Neural cell (in vitro differentiated cells): ENCODE measurements around the gene SLC12A1. TPM values are rescaled to one million over a fixed set of nuclear protein-coding genes. Genes with fewer than 3 reads are reported as not detected.

Source experiments
- H2AFZ ChIP-seq: fragments of 200-600, 300-800 bp; sonication (generic), shearing (Covaris generic); 2 replicates; pipeline ENCODE4 v1.6.0; 2014; ENCODE audit warnings: low read depth, mild to moderate bottlenecking, antibody characterized with exemption, low read length, moderate library complexity
- H3F3A ChIP-seq: fragments of 200-600 bp; shearing (Covaris generic); 2 replicates; pipeline ENCODE4 v1.6.1; 2016; ENCODE audit warnings: mild to moderate bottlenecking, moderate library complexity, mixed read lengths, antibody characterized with exemption, low read length; ENCODE audit not compliant: insufficient read depth, poor library complexity, severe bottlenecking
- H3K27ac ChIP-seq: fragments of 200-600, 300-800 bp; sonication (generic), shearing (Covaris generic); 2 replicates; pipeline ENCODE4 v1.5.1; 2014; ENCODE audit warnings: mild to moderate bottlenecking, low read length, moderate library complexity
- H3K27me3 ChIP-seq: fragments of 300-800, 200-600 bp; sonication (generic), shearing (Covaris generic); 2 replicates; pipeline ENCODE4 v1.6.0; 2014; ENCODE audit warnings: mild to moderate bottlenecking, low read depth, low read length, moderate library complexity; ENCODE audit not compliant: insufficient read depth
- H3K36me3 ChIP-seq: fragments of 300-800, 200-600 bp; sonication (generic), shearing (Covaris generic); 2 replicates; pipeline ENCODE4 v1.5.1; 2014; ENCODE audit warnings: mild to moderate bottlenecking, antibody characterized with exemption, low read length, moderate library complexity; ENCODE audit not compliant: insufficient read depth
- H3K4me2 ChIP-seq: fragments of 300-800, 200-600 bp; sonication (generic), shearing (Covaris generic); 2 replicates; pipeline ENCODE4 v1.6.0; 2014; ENCODE audit warnings: mild to moderate bottlenecking, low read length
- H3K4me3 ChIP-seq: fragments of 300-800, 200-600 bp; sonication (generic), shearing (Covaris generic); 2 replicates; pipeline ENCODE4 v1.5.1; 2014; ENCODE audit warnings: mild to moderate bottlenecking, low read length, moderate library complexity
- H3K79me2 ChIP-seq: fragments of 200-600 bp; shearing (Covaris generic); replicated peaks from 2 replicates; pipeline ENCODE4 v1.6.0; 2014; ENCODE audit warnings: mild to moderate bottlenecking, low read length, moderate library complexity; ENCODE audit not compliant: insufficient read depth
- H3K9ac ChIP-seq: fragments of 300-800, 200-600 bp; sonication (generic), shearing (Covaris generic); 2 replicates; pipeline ENCODE4 v1.6.1; 2016; ENCODE audit warnings: mild to moderate bottlenecking, low read length, mixed read lengths
- H3K9me2 ChIP-seq: fragments of 200-600 bp; shearing (Covaris generic); 2 replicates; pipeline ENCODE4 v1.6.1; 2016; ENCODE audit warnings: mild to moderate bottlenecking, low read length, mixed read lengths; ENCODE audit not compliant: insufficient read depth
- H3K9me3 ChIP-seq: fragments of 200-600, 300-800 bp; sonication (generic), shearing (Covaris generic); 2 replicates; pipeline ENCODE4 v1.6.1; 2016; ENCODE audit warnings: mild to moderate bottlenecking, mixed run types, low read length, moderate library complexity, mixed read lengths
- H4K20me1 ChIP-seq: fragments of 200-600 bp; shearing (Covaris generic); 2 replicates; pipeline ENCODE4 v1.6.1; 2016; ENCODE audit warnings: mild to moderate bottlenecking, mixed run types; ENCODE audit not compliant: insufficient read depth
- CTCF ChIP-seq: fragments of 450-650 bp; IDR thresholded peaks from 2 replicates; pipeline ENCODE4 v1.5.1; 2014; ENCODE audit warnings: antibody characterized with exemption, mild to moderate bottlenecking, moderate library complexity; ENCODE audit not compliant: poor library complexity, severe bottlenecking
- EP300 ChIP-seq: fragments of 450-650 bp; conservative IDR thresholded peaks from 2 replicates; pipeline ENCODE4 v1.6.1; 2014; ENCODE audit warnings: antibody characterized with exemption, mild to moderate bottlenecking, moderate library complexity; ENCODE audit not compliant: poor library complexity, severe bottlenecking
- EZH2 ChIP-seq: fragments of 200-600, 300-800 bp; shearing (Covaris generic), sonication (generic); IDR thresholded peaks from 2 replicates; pipeline ENCODE4 v1.6.1; 2014; ENCODE audit warnings: antibody characterized with exemption, low read length, borderline replicate concordance, mild to moderate bottlenecking; ENCODE audit not compliant: insufficient read depth, poor library complexity, severe bottlenecking
- MXI1 ChIP-seq: fragments of 450-650 bp; conservative IDR thresholded peaks from 2 replicates; pipeline ENCODE4 v1.6.1; 2014; ENCODE audit warnings: antibody characterized with exemption, mild to moderate bottlenecking; ENCODE audit not compliant: poor library complexity, severe bottlenecking
- POLR2AphosphoS5 ChIP-seq: IDR thresholded peaks from 2 replicates; pipeline ENCODE4 v1.6.1; 2012
- RAD21 ChIP-seq: fragments of 450-650 bp; conservative IDR thresholded peaks from 2 replicates; pipeline ENCODE4 v1.6.1; 2014; ENCODE audit warnings: antibody characterized with exemption, mild to moderate bottlenecking, moderate library complexity
- SMC3 ChIP-seq: fragments of 450-650 bp; conservative IDR thresholded peaks from 2 replicates; pipeline ENCODE4 v1.6.1; 2014; ENCODE audit warnings: antibody characterized with exemption, mild to moderate bottlenecking, moderate library complexity; ENCODE audit not compliant: poor library complexity
- TAF1 ChIP-seq: IDR thresholded peaks from 2 replicates; pipeline ENCODE4 v1.6.1; 2012; ENCODE audit warnings: low read depth
- polyA plus RNA-seq: library from polyadenylated mRNA; depleted of rRNA; stranded (reverse); fragments of >200 nt; gene quantifications from 2 replicates; pipeline ENCODE4 v1.2.3, GENCODE V29; 2014
- TF ChIP-seq, protein P1 (sequence below): IDR thresholded peaks from 2 replicates; pipeline ENCODE4 v1.6.1; 2012; ENCODE audit warnings: borderline replicate concordance

Gene SLC12A1
- polyA plus RNA-seq, 1 donor from 2014 or later: 0.67 TPM

DNA sequence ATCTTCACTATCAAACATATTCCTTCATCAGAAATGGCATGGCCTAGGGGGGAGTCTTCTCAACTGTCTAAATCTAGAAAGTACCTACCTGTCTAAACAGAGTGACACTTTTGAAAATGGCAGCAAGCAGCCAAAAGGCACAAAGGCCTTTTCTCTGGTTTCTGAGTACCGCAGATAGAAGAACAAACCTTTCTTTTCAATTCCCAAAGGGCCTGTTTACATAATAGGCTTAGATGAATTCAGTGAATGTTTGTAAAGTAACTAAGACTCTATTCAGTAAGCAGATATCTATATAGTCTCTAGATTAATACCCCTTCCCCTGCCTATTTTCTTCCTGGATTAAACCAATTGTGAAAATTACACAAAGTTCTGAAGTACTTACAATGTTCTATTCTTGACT is 35.1 kb upstream of the SLC12A1 start:
- Histone ChIP-seq H3K27me3 (no peaks in the 10 kb centered on the region), H2AFZ (no peak overlapping the region)

DNA sequence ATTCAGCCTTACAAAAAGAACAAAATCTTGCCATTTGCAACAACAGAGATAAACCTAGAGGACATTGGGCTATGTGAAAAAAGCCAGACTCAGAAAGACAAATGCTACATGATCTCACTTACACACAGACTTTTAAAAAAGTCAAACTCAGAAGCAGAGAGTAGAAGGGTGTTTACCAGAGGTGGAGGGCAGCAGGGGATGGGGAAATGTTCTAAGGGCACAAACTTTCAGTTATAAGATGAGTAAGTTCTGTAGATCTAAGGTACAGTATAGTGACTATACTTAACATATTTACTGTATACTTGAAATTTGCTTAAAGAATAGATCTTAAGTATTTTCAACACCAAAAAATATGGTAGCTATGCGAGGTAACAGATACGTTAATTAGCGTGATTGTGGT is 31.0 kb upstream of the SLC12A1 start:
- Histone ChIP-seq H3K4me2 (no peak overlapping the region), H3K27ac (no peak overlapping the region), H3K27me3 (no peaks in the 10 kb centered on the region), H2AFZ (no peak overlapping the region), H3K4me3 (peak overlapping the region; percentile 82), H3K9me2 (no peaks in the 10 kb centered on the region), H3F3A (peaks cover 18% of the 10 kb centered on the region), H3K9ac (no peak overlapping the region), H3K9me3 (no peaks in the 10 kb centered on the region), H3K36me3 (no peaks in the 10 kb centered on the region), H4K20me1 (no peaks in the 10 kb centered on the region), H3K79me2 (peaks cover 74% of the 10 kb centered on the region)
- TF ChIP-seq MXI1: no peak
- no peak for TF ChIP-seq SMC3
- no peak for TF ChIP-seq EP300
- TF ChIP-seq POLR2AphosphoS5: no peak
- TF ChIP-seq, protein P1, sequence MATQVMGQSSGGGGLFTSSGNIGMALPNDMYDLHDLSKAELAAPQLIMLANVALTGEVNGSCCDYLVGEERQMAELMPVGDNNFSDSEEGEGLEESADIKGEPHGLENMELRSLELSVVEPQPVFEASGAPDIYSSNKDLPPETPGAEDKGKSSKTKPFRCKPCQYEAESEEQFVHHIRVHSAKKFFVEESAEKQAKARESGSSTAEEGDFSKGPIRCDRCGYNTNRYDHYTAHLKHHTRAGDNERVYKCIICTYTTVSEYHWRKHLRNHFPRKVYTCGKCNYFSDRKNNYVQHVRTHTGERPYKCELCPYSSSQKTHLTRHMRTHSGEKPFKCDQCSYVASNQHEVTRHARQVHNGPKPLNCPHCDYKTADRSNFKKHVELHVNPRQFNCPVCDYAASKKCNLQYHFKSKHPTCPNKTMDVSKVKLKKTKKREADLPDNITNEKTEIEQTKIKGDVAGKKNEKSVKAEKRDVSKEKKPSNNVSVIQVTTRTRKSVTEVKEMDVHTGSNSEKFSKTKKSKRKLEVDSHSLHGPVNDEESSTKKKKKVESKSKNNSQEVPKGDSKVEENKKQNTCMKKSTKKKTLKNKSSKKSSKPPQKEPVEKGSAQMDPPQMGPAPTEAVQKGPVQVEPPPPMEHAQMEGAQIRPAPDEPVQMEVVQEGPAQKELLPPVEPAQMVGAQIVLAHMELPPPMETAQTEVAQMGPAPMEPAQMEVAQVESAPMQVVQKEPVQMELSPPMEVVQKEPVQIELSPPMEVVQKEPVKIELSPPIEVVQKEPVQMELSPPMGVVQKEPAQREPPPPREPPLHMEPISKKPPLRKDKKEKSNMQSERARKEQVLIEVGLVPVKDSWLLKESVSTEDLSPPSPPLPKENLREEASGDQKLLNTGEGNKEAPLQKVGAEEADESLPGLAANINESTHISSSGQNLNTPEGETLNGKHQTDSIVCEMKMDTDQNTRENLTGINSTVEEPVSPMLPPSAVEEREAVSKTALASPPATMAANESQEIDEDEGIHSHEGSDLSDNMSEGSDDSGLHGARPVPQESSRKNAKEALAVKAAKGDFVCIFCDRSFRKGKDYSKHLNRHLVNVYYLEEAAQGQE: no peak
- TF ChIP-seq TAF1: no peak
- TF ChIP-seq EZH2: no peak
- no peak for TF ChIP-seq RAD21
- no peak for TF ChIP-seq CTCF

More for the DNA sequence above, 35.1 kb upstream of the SLC12A1 start:
- Histone ChIP-seq H3F3A (no peaks in the 10 kb centered on the region), H3K9me3 (no peaks in the 10 kb centered on the region), H3K27ac (no peak overlapping the region), H3K79me2 (peaks cover 95% of the 10 kb centered on the region), H3K9me2 (no peaks in the 10 kb centered on the region), H3K4me3 (no peak overlapping the region), H3K36me3 (no peaks in the 10 kb centered on the region), H3K4me2 (no peak overlapping the region), H4K20me1 (no peaks in the 10 kb centered on the region), H3K9ac (no peak overlapping the region)
- TF ChIP-seq SMC3: no peak

GRCh38 chr15:48176112-48176511 is 30.0 kb upstream of the SLC12A1 start:
- H3K27ac ChIP-seq: peak overlapping the region; percentile 98
- H2AFZ ChIP-seq: no peak overlapping the region
- peaks cover 18% of the 10 kb centered on the region for H3F3A ChIP-seq
- H3K27me3 ChIP-seq: no peaks in the 10 kb centered on the region
- no peaks in the 10 kb centered on the region for H3K9me3 ChIP-seq
- peaks cover 65% of the 10 kb centered on the region for H3K79me2 ChIP-seq
- H3K9me2 ChIP-seq: no peaks in the 10 kb centered on the region
- H3K36me3 ChIP-seq: no peaks in the 10 kb centered on the region
- H3K4me2 ChIP-seq: peak overlapping the region; percentile 97
- H3K9ac ChIP-seq: peak overlapping the region; percentile 97
- peak overlapping the region; percentile 82 for H3K4me3 ChIP-seq
- TF ChIP-seq EZH2 (no peak), CTCF (no peak), TAF1 (no peak), MXI1 (no peak), EP300 (no peak), RAD21 (no peak), SMC3 (no peak), POLR2AphosphoS5 (no peak)
- TF ChIP-seq, protein P1: no peak
- no peaks in the 10 kb centered on the region for H4K20me1 ChIP-seq
